NOMO-1 treated with dmso at 0.1 percent for 144 hours (cell line): ENCODE data around the gene MTOR.

ENCODE experiments used
- DNase-seq: peaks from one replicate; lab custom pipeline; 2025; ENCODE audit not compliant: unreplicated experiment; lab: John Stamatoyannopoulos, UW

The MTOR gene

DNA sequence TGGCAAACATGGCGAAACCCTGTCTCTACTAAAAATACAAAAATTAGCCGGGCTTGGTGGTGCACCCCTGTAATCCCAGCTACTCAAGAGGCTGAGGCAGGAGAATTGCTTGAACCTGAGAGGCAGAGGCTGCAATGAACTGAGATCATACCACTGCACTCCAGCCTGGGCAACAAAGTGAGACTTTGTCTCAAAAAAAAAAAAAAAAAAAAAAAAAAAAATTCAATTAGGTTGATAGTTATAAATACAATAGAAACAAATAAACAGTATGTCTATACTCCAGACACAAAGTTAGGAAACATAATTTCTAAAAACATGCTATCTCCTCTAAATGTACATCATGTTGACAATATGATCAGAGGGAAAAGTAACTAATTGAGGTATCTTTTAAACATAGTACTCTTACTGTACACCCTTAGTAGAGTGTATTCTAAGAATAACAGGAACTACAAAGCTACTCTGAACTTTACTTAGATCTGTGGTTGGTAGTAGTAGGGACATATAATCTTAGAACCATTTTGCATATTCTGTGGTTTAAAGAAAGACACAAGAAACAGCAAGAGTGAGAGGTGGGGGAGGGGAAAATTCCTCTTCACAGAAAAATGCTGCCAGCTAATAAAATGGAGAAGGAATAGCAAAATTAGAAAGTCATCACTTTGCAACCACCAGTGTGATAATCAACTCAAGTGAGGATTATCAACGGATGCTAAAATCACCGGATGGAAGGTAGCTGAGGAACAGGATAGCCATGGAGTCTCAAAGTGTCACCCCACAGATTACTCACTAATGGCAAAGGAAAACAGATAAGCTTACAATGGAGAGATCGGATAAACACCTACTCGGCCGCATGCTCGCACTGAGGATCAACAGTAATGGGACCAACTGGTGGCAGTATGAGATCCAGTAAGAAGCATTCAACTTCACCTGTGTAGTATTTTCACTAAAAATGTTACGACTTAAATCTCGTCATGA, 35.0 kb downstream of the MTOR start:
- no peak for DNase-seq

DNA sequence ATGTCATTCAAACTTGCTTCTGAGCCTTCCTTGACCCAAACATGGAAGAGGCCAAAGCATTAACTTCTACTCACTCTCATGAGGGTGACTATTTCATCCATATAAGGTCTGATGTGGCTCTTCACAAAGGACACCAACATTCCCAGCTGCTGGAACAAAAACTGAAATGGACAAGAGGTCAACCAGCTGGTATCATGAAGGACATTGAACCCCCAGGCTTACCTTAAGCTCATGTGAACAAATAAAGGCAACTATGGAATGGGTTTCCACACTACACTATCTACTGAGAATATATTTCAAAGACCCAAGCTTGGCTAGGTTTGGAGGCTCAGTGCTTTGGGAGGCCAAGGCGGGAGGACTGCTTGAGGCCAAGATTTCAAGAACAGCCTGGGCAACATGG, 46.3 kb downstream of the MTOR start:
- no peak for DNase-seq

GRCh38 chr1:11215381-11216005, 46.9 kb downstream of the MTOR start:
- no peak for DNase-seq

GRCh38 chr1:11214698-11215380, 47.5 kb downstream of the MTOR start:
- DNase-seq = no peak

GRCh38 chr1:11211925-11212587, 50.3 kb downstream of the MTOR start:
- no peak for DNase-seq

DNA sequence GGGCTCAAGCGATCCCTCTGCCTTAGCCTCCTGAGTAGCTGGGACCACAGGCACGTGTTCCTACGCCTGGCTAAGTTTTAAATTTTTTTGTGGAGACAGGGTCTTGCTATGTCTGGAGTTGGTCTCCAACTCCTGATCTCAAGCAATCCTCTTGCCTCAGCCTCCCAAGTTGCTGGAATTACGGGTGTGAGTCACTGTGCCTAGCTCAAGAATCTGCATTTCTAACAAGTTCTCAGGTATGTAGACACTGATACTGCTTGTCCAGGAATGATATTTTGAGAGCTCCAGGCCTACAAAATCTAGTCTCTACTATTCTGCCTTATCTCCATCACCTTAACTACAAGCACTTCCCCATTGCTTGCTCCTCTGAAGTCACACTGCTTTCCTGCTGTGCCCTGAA, 50.9 kb downstream of the MTOR start:
- no peak for DNase-seq

GRCh38 chr1:11207898-11208611, 54.3 kb downstream of the MTOR start:
- no peak for DNase-seq

- DNase-seq = no peak
These were observed 57.8 kb downstream of the MTOR start for GRCh38 chr1:11204396-11205190.

GRCh38 chr1:11198851-11199594, 63.3 kb downstream of the MTOR start:
- no peak for DNase-seq

DNA sequence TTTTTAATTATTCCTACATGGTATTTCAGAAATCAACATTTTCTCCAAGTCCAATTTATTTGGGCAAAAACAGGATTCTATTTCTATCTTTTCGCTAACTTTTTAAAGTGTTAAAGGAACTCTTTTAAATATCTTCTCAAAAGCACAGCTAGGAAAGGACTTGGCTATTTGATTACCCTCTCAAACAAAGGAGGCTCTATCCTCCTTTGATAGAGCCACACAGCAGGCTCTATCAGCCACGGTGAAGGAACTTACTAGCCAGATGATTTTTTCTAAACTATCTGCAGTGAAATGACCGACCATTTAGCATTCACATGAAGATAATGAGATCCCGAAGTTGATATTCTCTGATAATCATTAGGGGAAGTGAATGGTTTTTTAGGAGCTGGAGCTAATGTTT, 64.1 kb downstream of the MTOR start:
- DNase-seq = no peak

DNA sequence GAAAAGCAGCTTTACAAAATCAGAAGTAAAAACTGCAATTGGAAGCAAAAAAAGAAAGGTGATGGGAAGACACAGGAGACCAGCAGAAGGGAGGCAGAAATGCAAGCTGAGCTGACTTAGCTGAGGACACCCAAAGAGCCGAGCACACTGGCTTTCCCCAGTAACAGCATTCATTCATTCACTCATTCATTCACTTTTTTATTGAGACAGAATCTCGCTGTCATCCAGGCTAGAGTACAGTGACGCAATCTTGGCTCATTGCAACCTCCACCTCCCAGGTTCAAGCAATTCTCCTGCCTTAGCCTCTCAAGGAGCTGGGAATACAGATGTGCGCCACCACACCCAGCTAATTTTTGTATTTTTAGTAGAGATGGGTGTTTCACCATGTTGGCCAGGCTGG, 65.0 kb downstream of the MTOR start:
- no peak for DNase-seq

- DNase-seq = no peak
These were observed 65.4 kb downstream of the MTOR start for GRCh38 chr1:11196945-11197344.

- DNase-seq = no peak
These were observed 67.8 kb downstream of the MTOR start for GRCh38 chr1:11194407-11195176.

GRCh38 chr1:11193376-11193775, 69.0 kb downstream of the MTOR start:
- no peak for DNase-seq

DNA sequence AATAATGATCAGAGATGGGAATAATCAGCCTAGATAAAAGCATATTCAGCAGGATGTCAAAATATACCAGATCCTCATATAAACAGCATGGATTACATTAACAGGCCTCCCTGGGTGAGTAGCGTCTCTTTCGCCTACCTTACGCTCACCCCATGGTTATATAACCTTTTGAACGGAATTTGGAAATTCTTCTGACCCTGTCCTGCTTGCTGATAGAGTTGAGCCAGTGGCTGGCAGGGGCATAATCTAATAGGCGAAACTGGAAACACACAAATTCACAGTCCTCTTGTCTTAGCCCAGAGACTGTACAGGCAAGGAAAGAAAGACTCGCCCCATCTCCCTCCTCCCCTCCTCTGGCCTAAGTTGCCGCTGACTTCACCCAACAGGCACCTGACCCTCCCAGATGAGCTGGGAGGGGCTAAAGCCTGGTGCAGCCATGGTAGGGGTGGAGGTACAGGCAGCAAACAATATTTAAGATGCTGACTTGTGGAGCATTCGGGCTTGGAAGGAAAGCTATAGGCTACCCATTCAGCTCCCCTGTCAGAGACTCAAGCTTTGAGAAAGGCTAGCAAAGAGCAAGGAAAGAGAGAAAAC, 73.4 kb downstream of the MTOR start, which contains the start of gene ANGPTL7:
Gene ANGPTL7 (plus strand): TSS at position 498 of the 594 bp plus-strand sequence. CDS start 225 bp downstream, outside the sequence.
- no peak for DNase-seq

- no peak for DNase-seq
These were observed 74.0 kb downstream of the MTOR start for GRCh38 chr1:11188381-11188780.

DNA sequence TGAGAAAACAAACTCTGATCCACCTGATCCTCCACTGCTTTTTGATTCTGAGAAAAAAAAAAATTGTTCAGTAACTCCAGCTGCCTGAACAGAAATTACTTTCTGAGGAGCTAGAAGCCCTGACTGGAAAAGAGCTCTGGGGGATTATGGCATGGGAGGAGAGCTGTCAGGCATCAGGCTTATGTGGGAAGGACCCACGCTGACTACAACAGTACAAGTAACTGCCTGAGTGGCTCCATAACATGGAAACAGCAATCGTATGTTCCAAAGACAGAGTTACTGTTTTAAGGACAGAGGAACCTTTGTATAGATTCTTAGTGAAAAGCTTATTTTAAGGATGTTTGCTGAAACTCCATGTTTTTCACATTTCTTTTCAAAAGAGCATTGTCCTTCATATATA, 74.4 kb downstream of the MTOR start:
- no peak for DNase-seq

DNA sequence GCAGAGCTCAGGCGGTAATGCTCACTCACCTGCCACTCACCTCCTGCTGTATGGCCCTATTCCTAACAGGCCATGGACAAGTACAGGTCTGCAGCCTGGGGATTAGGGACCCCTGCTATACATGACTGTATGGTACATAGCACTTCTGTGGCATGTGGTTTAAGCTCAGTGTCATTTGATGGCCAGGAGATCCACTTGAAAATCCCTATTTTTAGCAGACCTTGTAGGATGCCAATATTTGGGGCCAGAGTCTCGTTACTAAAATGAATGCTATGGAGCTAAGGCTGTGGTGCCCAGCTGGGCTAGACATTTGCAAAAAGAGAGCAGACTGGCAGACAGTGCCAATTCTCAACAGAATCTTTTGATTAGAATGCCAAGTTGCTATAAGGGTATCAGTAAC, 74.9 kb downstream of the MTOR start:
- no peak for DNase-seq
